ENCODE results near the gene EXOC3L2.
"Not testable (repeated sequence)": the region's sequence is repeated elsewhere in the genome, so short reads cannot be mapped to it uniquely, and the experiment has no call there.

DNA sequence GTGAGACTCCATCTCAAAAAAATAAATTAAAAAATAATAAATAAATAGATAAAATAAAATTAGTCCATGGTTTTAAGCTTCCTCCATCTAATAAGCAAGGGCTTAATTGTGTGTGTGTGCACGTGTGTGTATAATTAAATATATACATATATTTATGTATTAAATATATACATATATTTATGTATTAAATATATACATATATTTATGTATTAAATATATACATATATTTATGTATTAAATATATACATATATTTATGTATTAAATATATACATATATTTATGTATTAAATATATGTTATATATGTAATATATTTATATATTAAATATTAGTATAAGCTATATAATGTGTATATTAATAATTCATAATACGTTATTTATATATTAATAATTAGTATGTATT, 16.2 kb downstream of the EXOC3L2 start:
- TF ChIP-seq, protein P1, sequence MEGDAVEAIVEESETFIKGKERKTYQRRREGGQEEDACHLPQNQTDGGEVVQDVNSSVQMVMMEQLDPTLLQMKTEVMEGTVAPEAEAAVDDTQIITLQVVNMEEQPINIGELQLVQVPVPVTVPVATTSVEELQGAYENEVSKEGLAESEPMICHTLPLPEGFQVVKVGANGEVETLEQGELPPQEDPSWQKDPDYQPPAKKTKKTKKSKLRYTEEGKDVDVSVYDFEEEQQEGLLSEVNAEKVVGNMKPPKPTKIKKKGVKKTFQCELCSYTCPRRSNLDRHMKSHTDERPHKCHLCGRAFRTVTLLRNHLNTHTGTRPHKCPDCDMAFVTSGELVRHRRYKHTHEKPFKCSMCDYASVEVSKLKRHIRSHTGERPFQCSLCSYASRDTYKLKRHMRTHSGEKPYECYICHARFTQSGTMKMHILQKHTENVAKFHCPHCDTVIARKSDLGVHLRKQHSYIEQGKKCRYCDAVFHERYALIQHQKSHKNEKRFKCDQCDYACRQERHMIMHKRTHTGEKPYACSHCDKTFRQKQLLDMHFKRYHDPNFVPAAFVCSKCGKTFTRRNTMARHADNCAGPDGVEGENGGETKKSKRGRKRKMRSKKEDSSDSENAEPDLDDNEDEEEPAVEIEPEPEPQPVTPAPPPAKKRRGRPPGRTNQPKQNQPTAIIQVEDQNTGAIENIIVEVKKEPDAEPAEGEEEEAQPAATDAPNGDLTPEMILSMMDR (IDR thresholded peaks at IDR 0.05; ENCODE audit: extremely low read depth in 1 of 2, insufficient read depth in 1 of 2, low read depth in 1 of 2, low read length in 2 of 2), result not testable (repeated sequence)
- TF ChIP-seq GATA2 (IDR thresholded peaks at IDR 0.05; ENCODE audit: insufficient read depth, insufficient read length, low read depth, low read length); POLR2A (IDR thresholded peaks at IDR 0.05; ENCODE audit: low read depth, low read length); POLR2AphosphoS5 (IDR thresholded peaks at IDR 0.05; ENCODE audit: insufficient read depth, low read depth, low read length); MAX (IDR thresholded peaks at IDR 0.05; ENCODE audit: insufficient read depth, insufficient read length); MYC (IDR thresholded peaks at IDR 0.05; ENCODE audit: low read depth, low read length): not testable (repeated sequence)
